GM12878 (cell line): ENCODE data around the gene DLG2. TPM values are rescaled to one million over a fixed set of nuclear protein-coding genes. Genes with fewer than 3 reads are reported as not detected.

ENCODE experiments used
- ATAC-seq: fragments of 200-7000 bp; cut with Tn5 transposase; 3 replicates; pipeline ENCODE4 v1.9.1; 2020; ENCODE audit warnings: mild to moderate bottlenecking, moderate library complexity
- BruUV-seq: library from RNA; stranded (reverse); fragments of 400-500 nt; replicated peaks from 2 replicates; lab custom pipeline; 2021; lab: Mats Ljungman, UMichigan
- CTCF ChIA-PET: fragments of 300-600 bp; sonication (Branson Sonifier 250); formaldehyde crosslinking; extraction: SDS; loops from one replicate; lab custom pipeline; 2021; ENCODE audit warnings: inconsistent platforms; lab: Yijun Ruan, JAX
- POLR2A ChIA-PET: fragments of 350-600 bp; formaldehyde crosslinking; extraction: SDS; loops from one replicate; lab custom pipeline; 2021; ENCODE audit warnings: inconsistent platforms; lab: Charles Lee
- RAD21 ChIA-PET: fragments of 300-600 bp; sonication (Branson Sonifier 250); formaldehyde crosslinking; loops from one replicate; lab custom pipeline; 2023; ENCODE audit warnings: antibody characterized with exemption; ENCODE audit not compliant: unreplicated experiment; lab: Charles Lee
- SMC1A ChIA-PET: fragments of 300-600 bp; sonication (Branson Sonifier 250); formaldehyde crosslinking; loops from one replicate; lab custom pipeline; 2023; ENCODE audit not compliant: unreplicated experiment, uncharacterized antibody; lab: Charles Lee
- DNase-seq: peaks from one replicate; pipeline ENCODE4 v3.0.0-alpha.2; 2011; ENCODE audit warnings: low read depth, low spot score
- FAIRE-seq: peaks from 3 replicates; lab custom pipeline; 2011; peaks lifted over from hg19 to GRCh38; lab: Jason Lieb, UNC
- H2AFZ ChIP-seq: 2 replicates; pipeline ENCODE4 v1.6.0; 2011; ENCODE audit warnings: low read depth, low read length, control low read depth; ENCODE audit not compliant: control insufficient read depth
- H3K27ac ChIP-seq: 2 replicates; pipeline ENCODE4 v1.5.1; 2011; ENCODE audit warnings: control low read depth; ENCODE audit not compliant: control insufficient read depth, insufficient read depth
- H3K27me3 ChIP-seq, 2 experiments: replicated peaks in 1 of 2; 2 replicates each; pipeline versions ENCODE4 v1.6.0 to v1.6.1; 2011; ENCODE audit warnings: low read length in 1 of 2; ENCODE audit not compliant: control insufficient read depth in 2 of 2, insufficient read depth in 2 of 2
- H3K36me3 ChIP-seq, 2 experiments: 2 replicates each; pipeline ENCODE4 v1.5.1; 2011; ENCODE audit warnings: low read length in 1 of 2; ENCODE audit not compliant: control insufficient read depth in 2 of 2, insufficient read depth in 2 of 2
- H3K4me1 ChIP-seq: 2 replicates; pipeline ENCODE4 v1.6.1; 2011; ENCODE audit warnings: mild to moderate bottlenecking, low read length, moderate library complexity, mixed read lengths; ENCODE audit not compliant: control insufficient read depth, insufficient read depth
- H3K4me2 ChIP-seq: 2 replicates; pipeline ENCODE4 v1.6.0; 2011; ENCODE audit warnings: control low read depth; ENCODE audit not compliant: control insufficient read depth, insufficient read depth
- H3K4me3 ChIP-seq: fragments of 200-600 bp; sonication (generic); 2 replicates; pipeline ENCODE4 v1.5.1; 2016
- H3K79me2 ChIP-seq: 2 replicates; pipeline ENCODE4 v1.6.0; 2011; ENCODE audit warnings: low read length; ENCODE audit not compliant: control insufficient read depth, insufficient read depth
- H3K9ac ChIP-seq: 2 replicates; pipeline ENCODE4 v1.8.0; 2011; ENCODE audit warnings: low read length, control low read depth, mixed read lengths; ENCODE audit not compliant: control insufficient read depth, insufficient read depth
- H3K9me3 ChIP-seq: replicated peaks from 3 replicates; pipeline ENCODE4 v1.5.1; 2011; ENCODE audit warnings: mild to moderate bottlenecking, low read length; ENCODE audit not compliant: control insufficient read depth, insufficient read depth
- H4K20me1 ChIP-seq: 2 replicates; pipeline ENCODE4 v1.6.0; 2011; ENCODE audit not compliant: control insufficient read depth, insufficient read depth
- ATF7 ChIP-seq: fragments of 450-650 bp; IDR thresholded peaks from 2 replicates; pipeline ENCODE4 v1.6.1; 2016; ENCODE audit warnings: low read depth, mild to moderate bottlenecking
- BCL11A ChIP-seq: IDR thresholded peaks from 2 replicates; pipeline ENCODE4 v1.6.1; 2011; ENCODE audit warnings: low read depth, low read length
- BCLAF1 ChIP-seq: fragments of 450-650 bp; IDR thresholded peaks from 2 replicates; pipeline ENCODE4 v1.6.1; 2017; ENCODE audit warnings: antibody characterized with exemption, mild to moderate bottlenecking, moderate library complexity
- CBX3 ChIP-seq: fragments of 200-600 bp; sonication (generic); IDR thresholded peaks from 2 replicates; pipeline ENCODE4 v1.6.1; 2016; ENCODE audit warnings: low read depth, borderline replicate concordance
- E2F8 ChIP-seq: fragments of 450-650 bp; IDR thresholded peaks from 2 replicates; pipeline ENCODE4 v1.6.1; 2018; ENCODE audit warnings: mild to moderate bottlenecking, low read depth, moderate library complexity; ENCODE audit not compliant: partially characterized antibody
- HSF1 ChIP-seq: fragments of 150-350 bp; IDR thresholded peaks from 2 replicates; pipeline ENCODE4 v1.6.1; 2014; ENCODE audit warnings: mild to moderate bottlenecking, low read depth, low read length
- IKZF1 ChIP-seq: fragments of 450-650 bp; conservative IDR thresholded peaks from 2 replicates; pipeline ENCODE4 v1.6.1; 2017; ENCODE audit warnings: antibody characterized with exemption, mild to moderate bottlenecking
- NR2C2 ChIP-seq: IDR thresholded peaks from 2 replicates; pipeline ENCODE4 v1.6.1; 2011; ENCODE audit warnings: borderline replicate concordance, low read depth; ENCODE audit not compliant: control insufficient read depth, insufficient read length
- POU2F2 ChIP-seq: IDR thresholded peaks from 3 replicates; pipeline ENCODE4 v1.6.1; 2011; ENCODE audit warnings: low read depth, mild to moderate bottlenecking, low read length, borderline replicate concordance
- SMAD5 ChIP-seq: IDR thresholded peaks from 2 replicates; pipeline ENCODE4 v1.6.1; 2016; ENCODE audit warnings: antibody characterized with exemption, low read depth
- TARDBP ChIP-seq: IDR thresholded peaks from 2 replicates; pipeline ENCODE4 v1.6.1; 2016; ENCODE audit warnings: borderline replicate concordance
- TCF3 ChIP-seq: IDR thresholded peaks from 2 replicates; pipeline ENCODE4 v1.6.1; 2012; ENCODE audit warnings: low read depth, mild to moderate bottlenecking, low read length, borderline replicate concordance; ENCODE audit not compliant: insufficient read depth
- ZNF384 ChIP-seq: IDR thresholded peaks from 2 replicates; pipeline ENCODE4 v1.6.1; 2012; ENCODE audit warnings: low read depth, mild to moderate bottlenecking, low read length, improper control_type of control experiment, borderline replicate concordance
- ZNF592 ChIP-seq: fragments of 450-650 bp; IDR thresholded peaks from 2 replicates; pipeline ENCODE4 v1.6.1; 2017; ENCODE audit warnings: mild to moderate bottlenecking, moderate library complexity
- WGBS: methylation state at CpG from one replicate; pipeline ENCODE4 v1.1.6; 2016; ENCODE audit warnings: low lambda C conversion rate; ENCODE audit not compliant: insufficient replicate concordance, insufficient coverage; ENCODE audit errors: missing lambda C conversion rate; 5-methylcytosine and 5-hydroxymethylcytosine counted together
- in situ Hi-C: fragments of 300-500 bp; cut with MboI; formaldehyde crosslinking; loops from 9 replicates; pipeline ENCODE4 v1.14.3; 2018; ENCODE audit warnings: mixed read lengths
- intact Hi-C: fragments of 100-400 bp; cut with micrococcal nuclease; formaldehyde crosslinking; loops from one replicate; pipeline ENCODE4 v1.14.2; 2022; ENCODE audit not compliant: unreplicated experiment
- polyA plus RNA-seq, 11 experiments: library from polyadenylated mRNA; depleted of rRNA in 4 of 11; unstranded in 6 of 11; stranded (reverse) in 5 of 11; fragments of >200 nt; fragmentation: Nextera tagmentation in 4 of 11; fragmentation: Illumina TruSeq in 1 of 11; extraction: Ambion mirVana in 4 of 11; extraction: Trizol in 1 of 11; gene quantifications; 1 replicate in 1 of 11; 2 replicates in 10 of 11; pipeline versions ENCODE4 v1.2.1 to v1.2.3, GENCODE V29; 2011 to 2016; ENCODE audit warnings: inconsistent platforms in 2 of 11, missing spikeins in 2 of 11, low read depth in 1 of 11
- total RNA-seq, 4 experiments: library from RNA; depleted of rRNA in 3 of 4; stranded (reverse); fragments of >200 nt in 3 of 4; fragmentation: Illumina TruSeq in 1 of 4; extraction: Trizol in 1 of 4; gene quantifications; 2 replicates each; pipeline versions ENCODE4 v1.2.1 to v1.2.3, GENCODE V29; 2013 to 2021

DLG2 gene
- total and polyA plus RNA-seq, 10 of the 15 experiments (the other 5 are each of a cell fraction or from before 2014, with no cell fraction given), result 0.09 to 0.98 (median 0.35) TPM

- Histone ChIP-seq H4K20me1 (no peaks in the 10 kb centered on the region), H3K9me3 (no peaks in the 10 kb centered on the region), H3K27me3 (no peaks in the 10 kb centered on the region; a peak in 1 of 4 replicates), H3K4me1 (no peaks in the 10 kb centered on the region), H2AFZ (no peak overlapping the region), H3K36me3 (no peaks in the 10 kb centered on the region), H3K27ac (no peak overlapping the region), H3K4me2 (no peak overlapping the region), H3K4me3 (no peak overlapping the region), H3K9ac (no peak overlapping the region), H3K79me2 (no peaks in the 10 kb centered on the region)
- ChIA-PET POLR2A (no interaction called here), RAD21 (no interaction called here), CTCF (no interaction called here), SMC1A (no interaction called here)
- no TSS peak for BruUV-seq
- DNase-seq (no peak), ATAC-seq (no peak), FAIRE-seq (no peak)
- WGBS, result 0% methylated on average over 1 of the region's 1 CpG
- intact Hi-C loops, result no loop called here
- in situ Hi-C loops, result no loop called here
- TF ChIP-seq TCF3, result no peak
- no peak for TF ChIP-seq TARDBP
- TF ChIP-seq CBX3, result no peak
- no peak for TF ChIP-seq ATF7
- TF ChIP-seq BCLAF1, result no peak
- TF ChIP-seq E2F8, result no peak
- no peak for TF ChIP-seq NR2C2
- TF ChIP-seq SMAD5, result no peak
- TF ChIP-seq ZNF384, result no peak
- no peak for TF ChIP-seq IKZF1
- no peak for TF ChIP-seq HSF1
- no peak for TF ChIP-seq BCL11A
- no peak for TF ChIP-seq ZNF592
- no peak for TF ChIP-seq POU2F2
Observed at GRCh38 chr11:84300092-84300491, 1327.1 kb downstream of the DLG2 start.
